Inflammatory macrophage treated with lipopolysaccharide for 4 hours (primary cell): Measurements from ENCODE around the gene RNGTT.

Experiments
- DNase-seq: peaks from one replicate; pipeline ENCODE4 v3.0.0-alpha.2; 2020

RNGTT gene

DNA sequence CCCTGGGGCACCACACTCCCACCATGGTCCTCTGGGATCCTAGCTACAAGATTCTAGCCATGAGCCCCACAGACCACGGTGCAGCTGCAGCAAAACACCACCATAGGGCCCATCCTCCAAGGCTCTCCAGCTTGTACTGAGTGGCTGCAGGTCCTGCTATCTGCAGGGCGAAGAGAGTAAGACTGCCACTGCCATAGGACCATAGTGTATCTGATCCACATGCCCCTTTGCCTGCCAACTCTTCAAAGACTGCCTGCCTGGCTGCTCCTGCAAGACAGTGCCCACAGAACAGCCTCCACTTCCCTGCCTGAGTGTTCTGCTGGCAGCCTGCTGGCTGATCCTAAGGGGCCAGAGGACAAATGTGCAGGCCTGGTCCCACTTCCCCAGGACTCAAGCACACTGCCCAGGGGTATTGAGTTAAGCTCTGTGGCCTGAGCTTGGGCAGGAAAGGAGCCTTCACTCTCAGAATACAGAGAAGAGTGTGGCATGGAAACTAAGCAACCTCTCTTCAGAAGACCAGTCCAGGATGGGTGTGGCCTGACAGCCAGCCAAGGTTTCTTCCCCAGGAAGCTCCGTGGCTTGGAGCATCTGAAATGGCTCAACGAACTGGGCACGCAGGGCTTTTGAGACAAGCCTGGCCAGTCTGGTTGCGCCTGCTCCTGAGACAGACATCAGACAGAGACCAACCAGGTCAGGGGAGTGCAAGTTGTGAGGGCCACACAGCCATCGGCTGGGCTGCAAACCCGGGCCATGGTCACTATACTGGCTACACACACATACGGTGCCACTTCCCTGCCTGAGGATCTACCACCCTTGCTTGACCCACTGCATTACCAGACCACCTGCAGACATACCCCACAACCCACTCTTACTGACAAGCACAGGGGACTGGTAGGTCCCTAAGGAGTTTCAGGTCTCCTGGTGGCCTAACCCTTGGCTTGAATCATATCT is 54.5 kb downstream of the RNGTT start:
- DNase-seq, result no peak

DNA sequence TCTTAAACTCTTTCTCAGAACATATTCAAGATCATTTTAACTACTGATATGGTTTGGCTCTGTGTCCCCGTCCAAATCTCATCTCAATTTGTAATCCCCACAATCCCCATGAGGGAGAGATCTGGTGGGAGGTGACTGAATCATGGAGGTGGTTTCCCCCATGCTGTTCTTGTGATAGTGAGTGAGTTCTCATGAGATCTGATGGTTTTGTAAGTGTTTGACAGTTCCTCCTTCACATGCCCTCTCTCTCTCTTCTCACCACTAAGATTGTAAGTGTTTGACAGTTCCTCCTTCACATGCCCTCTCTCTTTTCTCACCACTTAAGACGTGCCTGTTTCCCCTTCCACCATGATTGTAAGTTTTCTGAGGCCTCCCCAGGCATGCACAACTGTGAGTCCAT is 56.3 kb downstream of the RNGTT start:
- DNase-seq, result peak; percentile 13

DNA sequence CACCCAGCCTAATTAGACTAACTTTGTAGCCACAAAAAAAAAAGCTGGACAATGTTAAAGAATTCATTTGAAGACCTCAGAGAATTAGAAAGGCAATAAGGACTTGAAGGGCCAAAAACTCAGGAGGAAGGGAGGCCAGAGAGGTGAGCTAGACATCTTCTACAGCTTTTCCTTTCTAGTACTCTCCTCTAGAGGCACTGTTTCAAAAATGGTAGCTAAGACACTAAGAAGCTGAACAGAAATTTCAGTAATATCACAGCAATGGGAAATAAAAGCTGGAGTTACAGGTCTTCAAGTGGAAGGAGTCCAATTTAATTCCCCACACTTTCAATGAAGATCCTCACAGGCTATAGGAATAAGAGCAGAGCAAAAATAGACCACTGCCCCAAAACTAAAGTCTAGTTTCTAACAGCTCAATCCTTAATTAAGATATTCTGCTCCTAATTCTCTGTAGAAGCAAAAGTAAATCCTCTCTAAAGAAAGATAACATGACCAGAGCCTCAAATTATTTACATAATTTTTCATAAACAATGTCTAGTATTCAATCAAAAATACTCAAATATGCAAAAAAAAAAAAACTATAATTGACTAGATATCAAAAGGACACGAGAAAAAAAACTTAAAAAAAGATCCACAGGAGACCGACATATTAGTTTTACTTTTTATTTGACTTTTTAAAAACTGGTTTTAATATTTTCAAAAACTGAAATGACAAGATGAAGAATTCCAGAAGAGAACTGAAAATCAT is 63.7 kb downstream of the RNGTT start:
- no peak for DNase-seq

GRCh38 chr6:88895911-88896310 is 67.5 kb downstream of the RNGTT start:
- no peak for DNase-seq

DNA sequence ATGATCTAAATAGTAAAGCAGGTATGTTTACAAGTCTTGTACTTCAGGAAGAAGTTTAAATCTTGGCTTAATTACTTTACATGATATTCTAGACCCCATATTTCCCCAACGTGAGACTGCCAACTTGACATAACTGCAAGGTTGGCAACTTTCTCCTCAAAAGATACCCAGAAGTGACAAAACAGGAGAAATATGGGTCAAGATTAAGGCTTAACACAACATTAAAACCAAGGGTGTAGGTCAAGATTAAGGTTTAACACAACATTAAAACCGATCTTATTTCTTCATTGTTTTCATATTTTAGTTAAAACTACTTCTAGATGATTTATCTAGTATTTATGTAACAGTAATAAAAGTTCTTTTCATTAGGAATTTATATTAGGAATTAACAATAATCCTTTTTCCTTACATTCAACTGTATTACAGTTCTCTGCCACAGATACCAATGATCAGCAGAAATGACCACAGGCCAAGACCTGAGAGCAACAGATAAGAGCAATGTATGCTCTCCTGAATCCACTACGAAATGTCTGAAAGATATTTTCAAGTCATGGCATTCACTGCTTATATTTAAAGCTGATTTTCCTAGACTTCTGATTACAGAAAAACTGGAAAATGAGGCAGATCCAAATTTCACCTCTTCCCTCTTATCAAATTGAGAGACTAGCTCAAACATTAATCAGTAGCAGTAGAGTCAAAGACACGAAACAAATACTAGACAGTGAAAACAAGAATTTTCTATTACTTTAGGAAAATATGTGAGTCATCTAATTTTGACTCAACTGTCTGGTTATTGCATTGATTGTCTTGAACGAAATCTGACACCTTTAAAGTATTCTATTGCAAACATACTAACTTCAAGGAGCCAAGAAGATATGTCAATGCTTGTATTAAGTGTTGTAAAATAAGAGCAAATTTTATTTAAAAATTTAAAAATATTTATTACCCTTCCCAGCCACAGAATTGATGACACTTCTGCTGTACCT is 72.3 kb downstream of the RNGTT start:
- no peak for DNase-seq

GRCh38 chr6:88890394-88890793 is 73.0 kb downstream of the RNGTT start:
- no peak for DNase-seq

- no peak for DNase-seq
Observed at GRCh38 chr6:88884361-88884760, 79.1 kb downstream of the RNGTT start.

- no peak for DNase-seq
Observed at GRCh38 chr6:88882536-88882935, 80.9 kb downstream of the RNGTT start.

- no peak for DNase-seq
Observed at GRCh38 chr6:88881451-88881850, 82.0 kb downstream of the RNGTT start.

- DNase-seq, result no peak
Observed at GRCh38 chr6:88880021-88880420, 83.4 kb downstream of the RNGTT start.

- DNase-seq, result no peak
Observed at GRCh38 chr6:88877893-88878292, 85.5 kb downstream of the RNGTT start.

DNA sequence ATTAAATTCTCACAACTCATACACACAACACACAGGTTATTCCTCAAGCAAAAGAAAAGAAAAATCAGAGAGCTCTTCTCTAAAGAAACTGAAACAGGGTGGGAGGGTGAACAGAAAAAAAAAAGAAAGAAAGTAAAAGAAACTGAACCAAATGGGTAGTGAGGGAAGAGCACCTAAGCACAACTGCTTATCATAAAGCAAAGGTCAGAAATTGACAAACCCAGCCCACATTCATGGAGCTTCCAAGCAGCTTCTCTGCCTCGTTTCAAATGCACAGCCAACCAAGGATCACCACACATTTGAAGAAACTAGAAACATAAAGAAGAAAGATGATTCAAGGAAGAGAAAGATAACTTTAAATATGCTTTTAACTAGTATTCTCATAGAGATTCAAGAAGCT is 90.5 kb downstream of the RNGTT start:
- no peak for DNase-seq

GRCh38 chr6:88871498-88871897 is 91.9 kb downstream of the RNGTT start:
- no peak for DNase-seq

DNA sequence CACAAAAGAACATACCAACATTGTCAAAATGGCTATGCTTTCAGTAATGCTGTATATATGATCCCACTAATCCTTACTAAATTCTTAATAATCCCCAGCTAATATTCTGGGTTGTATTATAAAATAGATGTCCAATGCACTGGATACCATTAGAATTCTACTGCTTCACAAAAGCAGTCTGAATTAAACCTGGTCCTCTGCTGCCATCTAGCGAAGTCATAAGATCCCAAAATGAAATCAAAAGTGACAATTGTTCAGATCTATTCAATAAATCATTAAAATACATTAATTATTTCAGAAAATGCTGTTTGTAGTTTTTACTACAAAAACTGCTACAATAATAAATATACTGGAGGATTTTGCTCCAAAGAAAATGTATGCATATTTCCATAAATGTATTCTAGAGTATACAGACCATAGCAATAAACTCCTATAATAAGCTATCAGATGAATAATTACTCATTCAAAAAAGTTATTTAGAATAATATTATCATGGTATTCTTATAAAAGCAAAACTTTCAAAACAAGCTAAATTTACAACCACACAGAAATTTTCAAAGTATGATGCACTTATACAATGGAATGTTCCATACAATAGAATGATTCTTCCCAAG is 92.6 kb downstream of the RNGTT start:
- peak; percentile 62 for DNase-seq

GRCh38 chr6:88869263-88870020 is 94.0 kb downstream of the RNGTT start:
- DNase-seq, result no peak

DNA sequence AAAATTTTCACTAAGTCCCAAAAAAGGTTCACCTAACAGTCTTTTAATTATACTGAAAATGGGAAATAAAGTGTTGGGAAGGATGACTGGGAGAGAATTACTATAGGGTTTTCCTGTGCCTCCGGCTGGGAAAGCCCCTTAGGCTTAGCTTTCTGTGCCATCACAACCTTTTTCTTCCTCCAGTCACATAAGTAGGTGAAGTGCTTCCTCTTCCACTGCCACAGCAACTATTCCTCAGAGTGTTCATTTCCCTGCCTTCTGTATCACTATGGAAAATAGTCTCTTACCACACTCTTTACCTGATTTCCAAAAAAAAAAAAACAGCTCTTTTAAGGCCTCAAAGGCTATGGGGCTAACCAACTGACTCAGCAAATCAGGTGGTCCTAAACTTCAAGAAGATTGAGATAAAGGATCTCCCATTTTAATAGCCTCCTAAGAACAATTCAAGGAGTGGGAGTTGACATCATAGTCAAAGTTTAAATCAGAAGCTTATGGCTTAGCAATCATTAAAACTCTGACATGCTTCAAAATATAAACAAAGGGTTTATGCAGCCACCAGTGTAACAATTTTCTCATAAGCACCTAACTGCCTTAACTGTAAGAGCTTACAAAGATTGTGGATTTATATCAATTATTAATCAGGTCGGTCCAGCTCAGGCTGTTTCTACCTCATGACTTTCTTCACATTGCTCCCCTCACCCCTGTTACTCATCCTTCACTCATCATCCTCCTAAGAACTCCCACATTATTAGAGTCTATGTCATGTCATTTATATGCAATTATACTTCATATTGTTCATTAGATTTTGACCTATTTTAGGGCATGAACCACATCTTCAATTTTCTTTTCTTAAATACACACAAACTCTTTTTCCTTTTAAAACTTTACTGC is 95.3 kb downstream of the RNGTT start:
- peak; percentile 3 for DNase-seq

- DNase-seq, result no peak
Observed at GRCh38 chr6:88866856-88867255, 96.6 kb downstream of the RNGTT start.

DNA sequence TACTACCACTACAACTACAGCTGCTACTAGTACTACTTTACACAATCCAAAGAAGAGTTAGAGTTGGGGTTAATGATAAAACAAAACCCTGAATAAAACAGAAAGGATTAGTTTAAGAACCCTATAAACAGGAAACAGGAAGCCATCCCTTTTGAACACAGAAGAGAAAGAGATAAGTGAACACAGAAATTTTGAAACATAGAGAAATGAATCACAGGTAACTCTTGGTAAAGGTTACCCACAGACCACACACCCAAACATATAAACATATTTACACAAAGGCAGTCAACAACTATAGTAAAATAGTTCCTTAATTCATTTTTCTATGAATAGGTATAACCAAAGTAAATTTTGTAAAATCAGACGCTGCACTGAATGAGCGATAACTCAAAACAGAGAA is 98.1 kb downstream of the RNGTT start:
- no peak for DNase-seq

DNA sequence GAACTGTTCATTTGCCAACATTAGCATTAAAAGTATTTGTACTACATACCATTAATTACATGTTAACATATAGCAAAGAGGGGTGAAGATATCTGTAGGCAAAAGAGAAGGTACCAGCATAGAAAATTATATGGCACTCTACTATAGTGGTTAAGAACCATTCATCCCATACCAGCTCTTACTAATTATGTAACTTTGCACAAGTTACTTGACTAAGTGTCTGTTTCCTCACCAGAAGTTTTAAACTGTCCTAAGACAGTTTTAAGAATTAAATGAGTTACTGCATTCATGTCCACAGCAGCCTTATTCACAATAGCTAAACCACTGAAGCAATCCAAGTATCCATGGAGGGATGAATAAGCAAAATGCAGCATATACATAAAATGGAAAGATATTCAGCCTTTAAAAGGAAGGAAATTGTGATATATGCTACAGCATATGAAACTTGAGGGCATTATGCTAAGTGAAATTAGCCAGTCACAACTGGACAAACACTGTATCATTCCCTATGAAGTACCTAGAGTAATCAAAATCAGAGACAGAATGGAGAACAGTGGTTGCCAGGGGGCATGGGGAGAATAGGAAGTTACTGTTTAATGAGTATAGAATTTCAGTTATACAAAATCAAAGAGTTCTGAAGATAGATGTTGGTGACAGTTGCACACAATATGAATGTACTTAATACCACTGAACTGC is 98.9 kb downstream of the RNGTT start:
- no peak for DNase-seq

- no peak for DNase-seq
Observed at GRCh38 chr6:88860310-88860709, 103.1 kb downstream of the RNGTT start.
